Tibial artery (tissue), 4 donors: ENCODE data around the gene SLC9A9.

ENCODE experiments used
- DNase-seq, 2 donors: peaks; one replicate each; pipeline ENCODE4 v3.0.0-alpha.2; 2019
- H3K27ac ChIP-seq, 2 donors: fragments of 200-600 bp; sonication (generic) in 1 of 2; 1 replicate in 1 of 2; 2 replicates in 1 of 2; pipeline ENCODE4 v1.5.1; 2018 to 2019; ENCODE audit warnings: mild to moderate bottlenecking in 1 of 2
- H3K27me3 ChIP-seq, 2 donors: fragments of 200-600 bp; sonication (generic) in 1 of 2; one replicate each; pipeline versions ENCODE4 v1.5.1 to v1.6.0; 2016 to 2019
- H3K36me3 ChIP-seq, 3 donors: fragments of 200-600 bp; sonication (generic) in 2 of 3; one replicate each; pipeline ENCODE4 v1.5.1; 2016 to 2019; ENCODE audit warnings: mild to moderate bottlenecking in 2 of 3
- H3K4me1 ChIP-seq, 4 donors: fragments of 200-600 bp; sonication (generic) in 2 of 4; 1 replicate in 3 of 4; 2 replicates in 1 of 4; pipeline ENCODE4 v1.5.1; 2016 to 2019
- H3K4me3 ChIP-seq, 2 donors: fragments of 200-600 bp; sonication (generic) in 1 of 2; 1 replicate in 1 of 2; 2 replicates in 1 of 2; pipeline ENCODE4 v1.5.1; 2018 to 2019; ENCODE audit warnings: mild to moderate bottlenecking in 2 of 2
- H3K9me3 ChIP-seq, 3 donors: fragments of 200-600 bp; sonication (generic) in 1 of 3; one replicate each; pipeline ENCODE4 v1.5.1; 2016 to 2019
- CTCF ChIP-seq, 2 experiments: fragments of 200-600 bp in 1 of 2; fragments of 450-650 bp in 1 of 2; IDR thresholded peaks; one replicate each; pipeline ENCODE4 v1.5.1; 2017 to 2019; ENCODE audit warnings: antibody characterized with exemption in 2 of 2, mild to moderate bottlenecking in 1 of 2, moderate library complexity in 1 of 2
- intact Hi-C: fragments of 100-400 bp; cut with DNase I; formaldehyde crosslinking; loops from one replicate; pipeline ENCODE4 v1.15.0; 2023; ENCODE audit warnings: low total_unique reads

The SLC9A9 gene

GRCh38 chr3:143850877-143851276, 2.6 kb upstream of the SLC9A9 start:
- DNase-seq: no peak
- TF ChIP-seq CTCF (IDR thresholded peaks at IDR 0.05): no peak
- Histone ChIP-seq H3K4me3 (no peak overlapping the region), H3K4me1 (peaks cover 0 to 5% (median 2%) of the 10 kb centered on the region in 4 donors), H3K27ac (no peak overlapping the region), H3K27me3 (no peaks in the 10 kb centered on the region), H3K9me3 (no peaks in the 10 kb centered on the region), H3K36me3 (no peaks in the 10 kb centered on the region)
- intact Hi-C loops: no loop called here

- TF ChIP-seq CTCF (IDR thresholded peaks at IDR 0.05): no peak
- intact Hi-C loops: no loop called here
- no peaks in the 10 kb centered on the region for H3K27me3 ChIP-seq
- peaks cover 0 to 5% (median 2%) of the 10 kb centered on the region in 4 donors for H3K4me1 ChIP-seq
- no peak overlapping the region for H3K4me3 ChIP-seq
- no peaks in the 10 kb centered on the region for H3K9me3 ChIP-seq
- no peak overlapping the region for H3K27ac ChIP-seq
- H3K36me3 ChIP-seq: no peaks in the 10 kb centered on the region
- DNase-seq: no peak
These were observed 1.7 kb upstream of the SLC9A9 start for GRCh38 chr3:143849854-143850549.

- H3K27ac ChIP-seq: peak overlapping the region; percentile 46 to 54
- no peak for DNase-seq
- intact Hi-C loops: no loop called here
These were observed 436 bp upstream of the SLC9A9 start for GRCh38 chr3:143848704-143849103.

GRCh38 chr3:143843587-143843986, 4.7 kb downstream of the SLC9A9 start:
- TF ChIP-seq CTCF (IDR thresholded peaks at IDR 0.05): no peak
- no peaks in the 10 kb centered on the region for H3K27me3 ChIP-seq
- H3K9me3 ChIP-seq: no peaks in the 10 kb centered on the region
- DNase-seq: no peak
- no peak overlapping the region for H3K27ac ChIP-seq
- H3K36me3 ChIP-seq: no peaks in the 10 kb centered on the region
- H3K4me3 ChIP-seq: no peak overlapping the region
- intact Hi-C loops: no loop called here
- H3K4me1 ChIP-seq: peaks cover 0 to 5% (median 2%) of the 10 kb centered on the region in 4 donors

More at GRCh38 chr3:143848704-143849103, 436 bp upstream of the SLC9A9 start:
- peak overlapping the region; percentile 55 to 66 for H3K4me3 ChIP-seq
- peaks cover 0 to 5% (median 2%) of the 10 kb centered on the region in 4 donors for H3K4me1 ChIP-seq
- TF ChIP-seq CTCF (IDR thresholded peaks at IDR 0.05): no peak
- H3K9me3 ChIP-seq: no peaks in the 10 kb centered on the region
- H3K27me3 ChIP-seq: no peaks in the 10 kb centered on the region
- H3K36me3 ChIP-seq: no peaks in the 10 kb centered on the region

- no peak for TF ChIP-seq CTCF (IDR thresholded peaks at IDR 0.05)
- H3K27ac ChIP-seq: no peak overlapping the region
- H3K27me3 ChIP-seq: no peaks in the 10 kb centered on the region
- no peaks in the 10 kb centered on the region for H3K36me3 ChIP-seq
- H3K4me1 ChIP-seq: no peaks in the 10 kb centered on the region
- H3K9me3 ChIP-seq: no peaks in the 10 kb centered on the region
- intact Hi-C loops: no loop called here
- no peak for DNase-seq
- no peak overlapping the region for H3K4me3 ChIP-seq
These were observed 7.6 kb downstream of the SLC9A9 start for GRCh38 chr3:143840636-143841035.
